HepG2 (cell line): ENCODE data around the gene FOSB. TPM values are rescaled to one million over a fixed set of nuclear protein-coding genes. Genes with fewer than 3 reads are reported as not detected.

Experiments
- FIP1L1 ChIP-seq: fragments of 200-400 bp; formaldehyde crosslinking; IDR thresholded peaks from 2 replicates; pipeline ENCODE4 v1.6.1; 2018; ENCODE audit warnings: low read depth, mild to moderate bottlenecking, low read length, moderate library complexity, borderline replicate concordance; ENCODE audit not compliant: insufficient read depth
- NR0B2 ChIP-seq: sonication (generic); formaldehyde crosslinking; IDR thresholded peaks from 2 replicates; pipeline ENCODE4 v1.4.0; 2020; ENCODE audit warnings: mild to moderate bottlenecking, missing genetic modification reagents
- REST ChIP-seq, 2 experiments: IDR thresholded peaks; 2 replicates each; pipeline ENCODE4 v1.6.1; 2011 to 2012; ENCODE audit warnings: low read length in 2 of 2, borderline replicate concordance in 1 of 2, low read depth in 1 of 2, mild to moderate bottlenecking in 1 of 2, moderate library complexity in 1 of 2
- SNAI1 ChIP-seq: sonication (generic); formaldehyde crosslinking; IDR thresholded peaks from 2 replicates; pipeline ENCODE4 v1.5.0; 2020; ENCODE audit warnings: mild to moderate bottlenecking, missing genetic modification reagents, borderline replicate concordance
- SNAPC5 ChIP-seq: sonication (generic); formaldehyde crosslinking; IDR thresholded peaks from 2 replicates; pipeline ENCODE4 v1.8.1; 2023; ENCODE audit warnings: mild to moderate bottlenecking, missing genetic modification reagents, borderline replicate concordance
- TBX3 ChIP-seq: fragments of 450-650 bp; IDR thresholded peaks from 2 replicates; pipeline ENCODE4 v1.6.1; 2017; ENCODE audit warnings: antibody characterized with exemption, mild to moderate bottlenecking, inconsistent platforms, borderline replicate concordance
- XRCC5 ChIP-seq: fragments of 200-400 bp; formaldehyde crosslinking; optimal IDR thresholded peaks from 2 replicates; pipeline ENCODE3; 2017; ENCODE audit warnings: mild to moderate bottlenecking, low read length
- ZBTB33 ChIP-seq: sonication (generic); formaldehyde crosslinking; IDR thresholded peaks from 2 replicates; pipeline ENCODE4 v1.4.0; 2020; ENCODE audit warnings: missing genetic modification reagents
- ZNF101 ChIP-seq: sonication (generic); formaldehyde crosslinking; IDR thresholded peaks from 2 replicates; pipeline ENCODE4 v1.4.0; 2020; ENCODE audit warnings: mild to moderate bottlenecking, low read depth, missing genetic modification reagents, borderline replicate concordance
- ZNF17 ChIP-seq: sonication (generic); formaldehyde crosslinking; IDR thresholded peaks from 2 replicates; pipeline ENCODE4 v1.5.0; 2020; ENCODE audit warnings: mild to moderate bottlenecking, missing genetic modification reagents
- ZNF260 ChIP-seq: sonication (generic); formaldehyde crosslinking; IDR thresholded peaks from 2 replicates; pipeline ENCODE4 v1.4.0; 2020; ENCODE audit warnings: missing genetic modification reagents, low read depth, mild to moderate bottlenecking, borderline replicate concordance
- ZNF597 ChIP-seq: sonication (generic); formaldehyde crosslinking; IDR thresholded peaks from 2 replicates; pipeline ENCODE4 v1.5.0; 2020; ENCODE audit warnings: missing genetic modification reagents
- ZNF710 ChIP-seq: sonication (generic); formaldehyde crosslinking; IDR thresholded peaks from 2 replicates; pipeline ENCODE4 v1.5.0; 2020; ENCODE audit warnings: mild to moderate bottlenecking, missing genetic modification reagents, borderline replicate concordance
- polyA plus RNA-seq, 8 experiments: library from polyadenylated mRNA; depleted of rRNA in 3 of 8; stranded (reverse) in 7 of 8; unstranded in 1 of 8; fragments of >200 nt; fragmentation: Illumina TruSeq in 4 of 8; extraction: Trizol in 4 of 8; gene quantifications; 2 replicates each; pipeline versions ENCODE4 v1.2.1 to v1.2.3, GENCODE V29; 2011 to 2016; ENCODE audit warnings: low read depth in 4 of 8, missing spikeins in 1 of 8, mixed read lengths in 1 of 8; ENCODE audit not compliant: insufficient read depth in 1 of 8
- total RNA-seq, 5 experiments: library from RNA; depleted of rRNA; stranded (reverse); fragments of >200 nt; fragmentation: Illumina TruSeq; extraction: Trizol; gene quantifications; 2 replicates each; pipeline ENCODE4 v1.2.3, GENCODE V29; 2016; ENCODE audit warnings: low read depth in 1 of 5

The FOSB gene
- total and polyA plus RNA-seq, 2 of the 13 experiments (the other 11 are each of a cell fraction or from before 2014, with no cell fraction given): 2.8 to 6.0 TPM

- TF ChIP-seq REST (IDR thresholded peaks at IDR 0.05; ENCODE audit: borderline replicate concordance in 1 of 2, low read depth in 1 of 2, low read length in 2 of 2) (peak in 1 of 2 experiments; percentile 42; a peak in 1 of 4 replicates), ZNF260 (CRISPR knock-in tag) (no peak), ZNF17 (CRISPR knock-in tag) (no peak), SNAPC5 (no peak), NR0B2 (CRISPR knock-in tag) (0 out of 2 replicates have a peak, but pooled peaks have one; percentile 39), ZNF597 (CRISPR knock-in tag) (no peak), FIP1L1 (no peak), ZNF101 (CRISPR knock-in tag) (no peak), TBX3 (no peak), ZNF710 (CRISPR knock-in tag) (no peak), ZBTB33 (CRISPR knock-in tag) (0 out of 2 replicates have a peak, but pooled peaks have one; percentile 10), SNAI1 (CRISPR knock-in tag) (no peak), XRCC5 (no peak)
These were observed at the start of gene FOSB (continued) for GRCh38 chr19:45467456-45468158.
